CD4-positive, alpha-beta T cell treated with Interleukin-6 at 100 ng/mL for 8 hours (primary cell): ENCODE measurements around the gene CHAT.

Source experiments
- DNase-seq: peaks from one replicate; pipeline ENCODE4 v3.0.0-alpha.2; 2020; ENCODE audit warnings: mixed read lengths, low spot score

Gene CHAT

GRCh38 chr10:49612513-49613164, 1.2 kb upstream of the CHAT start:
- no peak for DNase-seq

GRCh38 chr10:49613165-49613881, 514 bp upstream of the CHAT start:
- no peak for DNase-seq

DNA sequence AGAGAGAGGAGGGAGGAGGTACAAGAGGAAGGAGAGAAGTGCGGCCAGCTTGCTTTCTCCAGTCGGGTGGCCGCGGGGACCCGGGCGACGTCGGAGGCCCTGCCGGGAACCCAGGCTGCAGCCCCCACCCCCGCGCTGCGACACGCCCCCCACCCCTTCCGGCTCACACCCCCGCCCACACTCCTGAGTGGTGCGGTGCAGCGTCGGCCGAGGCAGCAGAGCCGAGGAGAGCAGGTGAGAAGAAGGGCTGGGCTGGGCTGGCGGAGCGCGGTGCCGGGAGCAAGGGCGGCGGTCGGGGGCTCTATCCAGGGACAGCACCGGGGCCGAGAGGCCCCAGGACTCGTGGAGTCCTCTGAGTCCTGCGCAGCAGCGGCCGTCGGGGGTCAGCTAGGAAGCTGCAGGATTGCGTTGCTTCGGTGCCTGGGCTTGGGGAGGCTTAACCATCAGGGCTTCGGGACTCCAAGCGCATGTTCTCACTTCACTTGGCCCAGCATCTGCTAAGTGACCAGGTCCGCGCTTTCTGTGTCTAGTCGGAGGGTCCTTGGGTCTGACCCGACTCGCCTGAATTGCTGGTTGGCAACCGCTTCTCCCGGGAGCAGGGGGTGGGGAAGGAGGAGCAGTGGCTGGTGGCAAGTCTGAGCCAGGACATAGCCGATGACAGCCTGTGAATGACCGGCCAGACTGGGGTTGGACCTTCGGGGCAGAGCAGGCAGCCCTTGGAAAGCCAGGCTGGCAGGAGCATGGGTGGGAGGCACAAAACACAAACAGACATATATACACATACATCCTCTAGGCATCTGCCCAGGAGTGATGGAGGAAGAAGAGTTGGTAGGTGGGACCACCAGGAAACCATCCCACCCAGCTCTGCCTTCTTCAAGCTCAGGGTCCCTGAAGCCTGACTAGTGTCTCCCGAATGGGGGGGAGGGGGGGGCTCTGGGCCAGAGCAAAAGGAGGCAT, 683 bp downstream of the CHAT start:
- DNase-seq, result no peak

DNA sequence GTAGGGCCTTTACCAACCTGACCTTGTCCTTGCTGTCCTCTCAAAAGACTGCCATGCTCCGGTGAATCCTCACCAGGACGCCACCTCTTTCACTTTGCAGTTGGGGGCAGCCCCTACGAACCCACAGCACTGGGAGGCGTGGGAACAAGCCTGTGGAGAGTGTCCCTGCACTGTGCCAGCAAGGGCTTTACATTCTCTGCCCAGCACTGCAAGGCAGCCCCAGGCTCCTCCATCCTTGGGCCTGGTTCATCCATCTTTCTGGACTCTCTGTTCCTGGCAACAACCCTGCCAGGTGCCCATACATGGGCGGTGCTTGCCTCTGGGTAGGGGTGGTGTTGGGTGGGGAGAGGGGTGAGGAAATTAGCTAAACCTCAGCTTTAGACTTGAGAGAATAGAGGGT, 1.4 kb downstream of the CHAT start:
- DNase-seq, result no peak

DNA sequence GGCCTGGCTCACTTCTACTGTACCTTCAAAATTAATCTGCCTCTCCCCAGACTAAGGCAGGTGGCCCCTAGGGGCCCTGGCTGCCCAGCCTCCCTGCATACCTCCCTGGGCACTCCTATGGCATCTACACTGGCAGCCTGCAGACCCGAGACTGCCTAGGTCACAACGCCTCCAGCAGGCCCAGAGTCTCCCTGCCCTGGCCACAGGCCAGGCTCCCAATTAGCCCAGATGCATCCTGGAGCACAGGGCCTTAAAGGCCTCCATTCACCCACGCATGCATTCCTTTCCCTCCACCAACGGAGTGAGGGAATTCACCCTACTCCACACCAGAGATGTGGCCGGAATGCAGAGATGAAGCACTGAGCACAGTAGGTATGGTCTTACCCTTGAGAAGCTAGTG, 1.9 kb downstream of the CHAT start:
- no peak for DNase-seq

GRCh38 chr10:49616421-49617101, 2.7 kb downstream of the CHAT start:
- DNase-seq, result no peak

- no peak for DNase-seq
Measured at GRCh38 chr10:49617121-49618020, 3.5 kb downstream of the CHAT start.

GRCh38 chr10:49618821-49619220, 5.0 kb downstream of the CHAT start:
- no peak for DNase-seq

DNA sequence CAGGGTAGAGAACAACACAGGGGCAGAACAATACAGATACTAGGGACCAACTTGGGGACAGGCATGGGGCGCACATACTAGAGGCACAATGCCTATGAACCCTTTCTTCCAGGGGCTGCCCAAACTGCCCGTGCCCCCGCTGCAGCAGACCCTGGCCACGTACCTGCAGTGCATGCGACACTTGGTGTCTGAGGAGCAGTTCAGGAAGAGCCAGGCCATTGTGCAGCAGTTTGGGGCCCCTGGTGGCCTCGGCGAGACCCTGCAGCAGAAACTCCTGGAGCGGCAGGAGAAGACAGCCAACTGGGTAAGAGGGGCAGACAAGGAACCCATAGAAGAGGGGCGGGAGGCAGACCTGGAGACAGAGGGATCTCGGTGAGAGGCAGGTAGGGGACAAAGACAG, 5.8 kb downstream of the CHAT start:
- no peak for DNase-seq

DNA sequence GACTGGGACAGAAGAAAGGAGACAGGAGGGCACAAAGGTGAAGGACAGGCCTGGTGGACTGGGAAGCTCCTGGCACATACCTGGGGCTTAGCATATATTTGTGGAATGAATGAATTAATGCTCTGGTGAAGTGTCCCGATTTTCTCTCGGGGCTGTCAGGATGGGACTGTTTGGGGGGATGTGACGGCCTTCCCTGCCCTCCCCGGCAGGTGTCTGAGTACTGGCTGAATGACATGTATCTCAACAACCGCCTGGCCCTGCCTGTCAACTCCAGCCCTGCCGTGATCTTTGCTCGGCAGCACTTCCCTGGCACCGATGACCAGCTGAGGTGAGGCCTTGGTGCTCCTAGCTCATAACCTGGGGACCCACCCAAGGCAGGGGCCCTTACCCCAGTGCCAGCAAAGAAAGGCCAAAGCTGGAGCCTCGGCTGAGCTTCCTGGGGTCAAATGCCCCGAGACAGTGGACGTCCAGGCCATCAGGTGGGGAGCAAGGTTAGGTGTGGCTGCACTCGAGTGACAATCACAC, 6.5 kb downstream of the CHAT start:
- DNase-seq, result no peak

- no peak for DNase-seq
Measured at GRCh38 chr10:49620841-49621378, 7.1 kb downstream of the CHAT start.

GRCh38 chr10:49621561-49621960, 7.7 kb downstream of the CHAT start:
- no peak for DNase-seq

DNA sequence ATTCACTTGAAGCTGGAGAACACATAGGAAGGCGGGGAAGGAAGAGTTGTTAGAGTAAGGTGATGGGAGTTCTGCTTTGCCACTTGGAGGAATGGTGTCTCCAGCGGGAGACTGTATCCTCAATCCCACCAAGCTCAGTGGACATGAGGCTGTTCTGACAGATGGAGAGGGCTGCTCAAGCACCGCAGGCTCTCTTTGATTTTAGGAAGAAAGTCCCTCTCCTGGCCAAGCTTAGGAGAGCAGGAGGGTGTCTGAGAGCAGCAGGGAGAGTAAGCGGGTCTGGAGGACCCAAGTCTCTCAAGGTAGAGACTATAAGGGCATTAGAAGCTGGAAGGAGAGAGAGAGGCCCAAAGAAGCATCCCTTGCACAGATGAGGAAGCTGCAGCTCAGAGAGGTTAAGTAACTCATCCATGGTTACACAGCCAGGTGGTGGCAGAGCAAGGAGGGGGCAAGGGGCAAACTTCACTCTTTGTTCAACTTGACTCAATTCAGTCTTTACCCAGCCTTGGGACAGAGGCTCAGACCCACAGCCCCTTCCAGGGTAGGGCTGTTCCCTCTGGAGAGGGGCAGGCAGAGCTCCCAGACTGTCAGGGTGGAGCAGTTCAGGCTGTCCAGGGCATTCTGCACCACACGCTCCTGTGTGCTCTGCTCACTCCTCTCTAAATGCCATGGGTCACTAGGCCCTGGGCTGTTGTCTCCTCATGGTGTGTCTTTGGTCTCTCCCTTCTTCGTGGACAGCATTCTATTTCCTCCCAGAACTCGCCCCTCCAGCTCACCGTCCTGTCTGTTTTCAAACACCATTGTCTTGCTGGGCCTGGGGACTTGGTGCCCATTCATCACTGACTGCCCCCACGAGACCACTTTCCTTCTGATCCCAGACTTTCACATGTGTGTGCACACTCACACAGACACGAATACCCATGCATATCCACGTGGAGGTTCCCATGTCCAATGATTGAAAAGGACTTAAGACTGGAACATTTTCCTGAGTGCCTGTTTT, 8.9 kb downstream of the CHAT start:
- DNase-seq, result no peak

DNA sequence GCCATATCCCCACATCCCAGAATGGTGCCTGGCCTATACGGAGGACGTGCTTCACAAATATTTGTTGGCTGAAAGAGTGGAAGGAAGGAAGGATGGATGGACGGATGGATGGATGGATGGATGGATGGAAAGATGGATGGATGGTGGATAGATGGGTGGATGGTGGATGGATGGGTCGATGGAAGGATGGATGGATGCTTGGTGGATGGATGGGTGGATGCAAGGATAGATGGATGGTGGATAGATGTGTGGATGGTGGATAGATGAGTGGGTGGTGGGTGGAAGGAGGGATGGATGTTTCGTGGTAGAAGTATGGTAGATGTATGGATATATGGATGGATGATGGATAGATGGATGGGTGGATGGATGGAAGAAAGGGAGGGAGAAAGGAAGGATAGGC, 10.8 kb downstream of the CHAT start:
- DNase-seq, result no peak

DNA sequence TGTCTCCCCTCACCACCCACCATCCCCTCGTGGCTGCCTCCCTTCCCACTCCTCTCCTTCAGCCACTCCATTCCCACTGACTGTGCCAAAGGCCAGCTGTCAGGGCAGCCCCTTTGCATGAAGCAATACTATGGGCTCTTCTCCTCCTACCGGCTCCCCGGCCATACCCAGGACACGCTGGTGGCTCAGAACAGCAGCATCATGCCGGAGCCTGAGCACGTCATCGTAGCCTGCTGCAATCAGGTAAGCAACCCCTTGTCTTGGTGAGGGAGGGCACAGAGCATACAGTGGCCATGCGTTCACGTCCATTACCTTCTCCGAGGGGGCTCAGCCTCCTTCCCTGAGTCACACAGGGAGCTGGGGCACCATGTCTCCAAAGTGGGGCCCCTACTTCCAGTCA, 11.6 kb downstream of the CHAT start:
- DNase-seq, result no peak

GRCh38 chr10:49627038-49627437, 13.2 kb downstream of the CHAT start:
- no peak for DNase-seq

GRCh38 chr10:49627644-49628247, 13.9 kb downstream of the CHAT start:
- no peak for DNase-seq

DNA sequence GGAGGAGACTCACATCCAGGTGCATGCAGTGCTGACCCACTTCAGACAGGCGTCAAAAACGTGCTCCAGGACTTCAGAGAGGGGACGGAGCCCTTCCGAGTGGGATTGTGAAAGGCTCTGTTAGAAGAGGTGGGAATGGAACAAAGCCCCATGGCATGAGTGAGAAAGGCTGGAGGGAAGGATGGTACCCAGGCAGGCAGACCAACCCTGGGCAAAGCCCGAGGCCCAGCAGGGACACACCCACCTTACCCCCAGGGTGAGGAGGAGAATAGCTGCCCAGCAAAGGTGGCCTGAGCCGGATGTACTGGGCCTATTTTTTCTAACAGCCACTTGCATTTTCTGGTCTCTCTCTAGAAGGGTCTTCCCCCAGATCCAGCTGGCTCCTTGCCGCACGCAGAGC, 14.8 kb downstream of the CHAT start:
- no peak for DNase-seq

GRCh38 chr10:49629431-49629881, 15.6 kb downstream of the CHAT start:
- no peak for DNase-seq
